ENCODE data around the gene SCARF2. TPM values are rescaled to one million over a fixed set of nuclear protein-coding genes. Genes with fewer than 3 reads are reported as not detected.
"Not testable (repeated sequence)": the region's sequence is repeated elsewhere in the genome, so short reads cannot be mapped to it uniquely, and the experiment has no call there.

The SCARF2 gene
- total RNA-seq, 1 donor from 2014 or later, result 47.2 TPM

DNA sequence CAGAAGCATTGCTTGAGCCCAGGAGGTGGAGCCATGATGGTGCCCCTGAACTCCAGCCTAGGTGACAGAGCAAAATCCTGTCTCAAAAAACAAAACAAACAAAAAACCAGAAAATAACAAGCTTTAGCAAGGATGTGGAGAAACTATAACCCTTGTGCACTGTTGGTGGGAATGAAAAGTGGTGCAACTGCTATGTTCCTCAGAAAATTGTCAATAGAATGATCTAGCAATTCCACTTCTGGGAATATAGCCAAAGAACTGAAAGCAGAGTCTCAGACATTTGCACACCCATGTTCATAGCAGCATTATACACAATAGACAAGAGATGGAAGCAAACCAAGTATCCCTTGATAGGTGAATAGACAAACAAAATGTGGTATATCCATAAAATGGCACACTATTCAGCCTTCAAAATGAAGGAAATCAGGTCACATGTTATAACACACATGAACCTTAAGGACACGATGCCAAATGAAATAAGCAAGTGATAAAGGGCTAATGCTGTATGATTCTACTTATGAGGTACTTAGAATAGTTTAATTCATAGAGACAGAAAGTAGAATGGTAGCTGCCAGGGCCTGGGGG is 42.1 kb upstream of the SCARF2 start:
- H3K4me1 Mint-ChIP-seq, result no peaks in the 10 kb centered on the region
- peaks cover 28% of the 10 kb centered on the region for H3K36me3 Mint-ChIP-seq
- TF ChIP-seq, protein P1, sequence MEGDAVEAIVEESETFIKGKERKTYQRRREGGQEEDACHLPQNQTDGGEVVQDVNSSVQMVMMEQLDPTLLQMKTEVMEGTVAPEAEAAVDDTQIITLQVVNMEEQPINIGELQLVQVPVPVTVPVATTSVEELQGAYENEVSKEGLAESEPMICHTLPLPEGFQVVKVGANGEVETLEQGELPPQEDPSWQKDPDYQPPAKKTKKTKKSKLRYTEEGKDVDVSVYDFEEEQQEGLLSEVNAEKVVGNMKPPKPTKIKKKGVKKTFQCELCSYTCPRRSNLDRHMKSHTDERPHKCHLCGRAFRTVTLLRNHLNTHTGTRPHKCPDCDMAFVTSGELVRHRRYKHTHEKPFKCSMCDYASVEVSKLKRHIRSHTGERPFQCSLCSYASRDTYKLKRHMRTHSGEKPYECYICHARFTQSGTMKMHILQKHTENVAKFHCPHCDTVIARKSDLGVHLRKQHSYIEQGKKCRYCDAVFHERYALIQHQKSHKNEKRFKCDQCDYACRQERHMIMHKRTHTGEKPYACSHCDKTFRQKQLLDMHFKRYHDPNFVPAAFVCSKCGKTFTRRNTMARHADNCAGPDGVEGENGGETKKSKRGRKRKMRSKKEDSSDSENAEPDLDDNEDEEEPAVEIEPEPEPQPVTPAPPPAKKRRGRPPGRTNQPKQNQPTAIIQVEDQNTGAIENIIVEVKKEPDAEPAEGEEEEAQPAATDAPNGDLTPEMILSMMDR (IDR thresholded peaks at IDR 0.05; ENCODE audit: unreplicated experiment), result no peak
- no peaks in the 10 kb centered on the region for H3K27me3 Mint-ChIP-seq (ENCODE audit: low read depth)
- peaks cover 10% of the 10 kb centered on the region for H3K9me3 Mint-ChIP-seq
- no peak overlapping the region for H3K4me3 Mint-ChIP-seq
- no peak for DNase-seq (ENCODE audit: low spot score in 2 of 2, unreplicated experiment in 2 of 2)
- no peak overlapping the region for H3K27ac Mint-ChIP-seq

DNA sequence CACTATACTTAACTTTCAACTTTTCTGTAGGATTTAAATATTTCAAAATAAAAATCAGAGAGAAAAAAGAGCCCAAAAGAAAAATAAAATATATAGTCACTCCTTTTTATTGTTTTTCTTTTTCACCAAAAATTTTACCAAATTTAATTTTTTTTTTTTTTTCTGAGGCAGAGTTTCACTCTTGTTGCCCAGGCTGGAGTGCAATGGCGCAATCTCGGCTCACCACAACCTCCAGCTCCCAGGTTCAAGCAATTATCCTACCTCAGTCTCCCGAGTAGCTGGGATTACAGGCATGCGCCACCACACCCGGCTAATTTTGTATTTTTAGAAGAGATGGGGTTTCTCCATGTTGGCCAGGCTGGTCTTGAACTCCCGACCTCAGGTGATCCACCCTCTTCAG is 40.4 kb upstream of the SCARF2 start:
- not testable (repeated sequence) for H3K27me3 Mint-ChIP-seq (ENCODE audit: low read depth); H3K4me1 Mint-ChIP-seq; DNase-seq (ENCODE audit: low spot score in 2 of 2, unreplicated experiment in 2 of 2); H3K4me3 Mint-ChIP-seq; H3K27ac Mint-ChIP-seq; H3K9me3 Mint-ChIP-seq
- peaks cover 21% of the 10 kb centered on the region for H3K36me3 Mint-ChIP-seq

DNA sequence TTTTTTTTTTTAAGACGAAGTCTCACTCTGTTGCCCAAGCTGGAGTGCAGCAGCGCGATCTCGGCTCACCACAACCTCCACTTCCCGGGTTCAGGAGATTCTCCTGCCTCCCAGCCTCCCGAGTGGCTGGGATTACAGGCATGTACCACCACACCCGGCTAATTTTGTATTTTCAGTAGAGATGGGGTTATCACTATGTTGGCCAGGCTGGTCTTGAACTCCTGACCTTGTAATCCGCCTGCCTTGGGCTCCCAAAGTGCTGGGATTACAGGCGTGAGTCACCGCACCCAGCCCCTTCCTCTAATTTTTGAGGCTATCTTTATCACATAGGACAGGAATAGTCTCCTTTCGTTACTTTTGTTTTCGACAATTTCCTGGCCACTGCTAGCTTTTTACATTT is 37.9 kb upstream of the SCARF2 start:
- H3K27me3 Mint-ChIP-seq (ENCODE audit: low read depth); H3K27ac Mint-ChIP-seq; H3K4me3 Mint-ChIP-seq; H3K4me1 Mint-ChIP-seq; DNase-seq (ENCODE audit: low spot score in 2 of 2, unreplicated experiment in 2 of 2); H3K9me3 Mint-ChIP-seq: not testable (repeated sequence)
- H3K36me3 Mint-ChIP-seq, result peaks cover 18% of the 10 kb centered on the region

DNA sequence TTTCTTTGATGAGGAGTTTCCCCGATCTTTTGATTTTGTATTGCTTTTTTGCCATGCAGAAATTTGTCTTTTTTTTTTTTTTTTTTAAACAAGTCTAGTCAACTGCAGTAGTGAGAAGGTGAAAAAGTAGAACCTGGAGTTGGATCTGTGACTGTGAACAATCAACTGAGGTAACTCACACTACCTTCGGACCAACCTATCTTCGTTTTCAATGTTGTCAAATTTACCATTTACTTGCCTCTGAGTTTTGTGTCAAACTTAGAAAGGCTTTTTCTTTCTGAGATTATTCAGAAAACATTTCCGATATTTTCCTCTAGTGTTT is 37.5 kb upstream of the SCARF2 start:
- H3K27ac Mint-ChIP-seq, result peak overlapping the region; percentile 12
- TF ChIP-seq, protein P1 (IDR thresholded peaks at IDR 0.05; ENCODE audit: unreplicated experiment), result no peak
- no peaks in the 10 kb centered on the region for H3K4me1 Mint-ChIP-seq
- no peak for DNase-seq (ENCODE audit: low spot score in 2 of 2, unreplicated experiment in 2 of 2)
- no peak overlapping the region for H3K4me3 Mint-ChIP-seq
- no peaks in the 10 kb centered on the region for H3K27me3 Mint-ChIP-seq (ENCODE audit: low read depth)
- peaks cover 16% of the 10 kb centered on the region for H3K36me3 Mint-ChIP-seq
- H3K9me3 Mint-ChIP-seq, result peaks cover 6% of the 10 kb centered on the region

DNA sequence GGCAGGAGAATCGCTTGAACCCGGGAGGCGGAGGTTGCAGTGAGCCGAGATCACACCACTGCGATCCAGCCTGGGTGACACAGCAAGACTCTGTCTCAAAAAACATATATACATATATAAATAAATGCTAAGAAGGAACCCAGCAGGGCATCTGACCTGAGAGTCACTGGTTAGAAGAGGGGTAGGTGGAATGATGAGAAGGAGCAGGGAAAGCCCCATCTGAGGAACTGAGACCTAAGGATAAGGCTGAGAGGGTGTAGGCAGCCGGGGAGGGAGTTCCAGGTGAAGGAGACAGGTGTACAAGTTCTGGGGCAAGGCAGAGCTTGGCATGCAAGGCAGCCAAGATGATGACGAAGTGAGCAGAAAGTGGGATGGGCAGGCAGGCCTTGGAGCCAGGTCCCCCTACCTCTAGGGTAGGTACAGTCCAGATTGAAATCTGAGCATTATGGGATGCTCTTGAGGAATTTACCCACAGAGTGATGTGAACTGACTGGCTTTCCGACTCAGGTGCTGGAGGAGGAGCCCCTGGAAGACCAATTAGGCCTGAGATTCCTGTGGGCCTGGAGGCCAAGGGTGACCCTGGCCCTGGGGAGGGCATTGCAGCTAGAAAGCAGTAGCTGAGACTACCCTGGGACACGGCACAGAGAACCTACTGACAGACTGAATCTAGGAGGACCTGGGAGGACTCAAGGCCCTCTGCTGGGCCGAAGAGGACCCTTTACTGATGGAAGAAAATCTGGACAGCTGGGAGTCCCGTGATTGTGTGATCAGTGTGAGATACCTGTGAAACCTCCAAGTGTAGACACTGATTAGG is 35.2 kb upstream of the SCARF2 start:
- DNase-seq (ENCODE audit: low spot score in 2 of 2, unreplicated experiment in 2 of 2), result no peak
- Mint-ChIP-seq H3K27ac (peak overlapping the region; percentile 15), H3K9me3 (no peaks in the 10 kb centered on the region), H3K36me3 (peaks cover 15% of the 10 kb centered on the region), H3K27me3 (ENCODE audit: low read depth) (no peaks in the 10 kb centered on the region), H3K4me3 (no peak overlapping the region), H3K4me1 (no peaks in the 10 kb centered on the region)
- TF ChIP-seq, protein P1 (IDR thresholded peaks at IDR 0.05; ENCODE audit: unreplicated experiment), result no peak

DNA sequence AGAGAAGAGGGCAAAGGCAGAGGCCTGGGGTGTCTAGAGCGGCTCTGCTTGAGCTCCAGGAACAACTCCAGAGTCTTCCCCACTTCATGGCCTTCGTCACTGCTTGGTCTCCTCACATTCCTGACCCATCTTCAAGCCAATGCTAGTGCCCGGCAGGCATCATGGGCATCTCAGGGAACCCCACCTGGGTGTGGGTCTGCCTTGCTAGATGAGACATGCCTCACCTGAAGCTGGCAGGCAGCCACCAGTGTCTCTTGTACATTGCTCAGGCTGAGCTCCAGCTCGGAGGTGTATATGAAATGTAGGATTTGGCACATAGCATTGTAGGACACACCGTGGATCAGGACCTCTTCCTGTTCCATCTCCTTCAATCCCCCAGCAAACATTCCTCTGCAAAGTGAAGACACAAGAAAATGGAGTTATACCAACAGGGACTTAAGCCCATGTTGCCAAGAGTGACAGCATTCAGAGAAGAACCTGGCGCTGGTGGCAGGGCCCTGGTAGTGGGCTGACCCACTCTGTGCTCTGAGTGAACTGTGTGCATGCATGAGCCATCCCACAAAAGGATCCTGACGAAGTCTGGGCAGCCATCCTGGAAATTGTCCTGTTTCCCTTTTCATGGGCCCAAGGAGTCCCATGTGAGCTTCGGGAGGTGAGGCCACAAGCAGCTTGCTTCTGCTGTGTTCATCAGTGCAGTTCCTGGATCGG is 33.7 kb upstream of the SCARF2 start:
- TF ChIP-seq, protein P1 (IDR thresholded peaks at IDR 0.05; ENCODE audit: unreplicated experiment), result no peak
- H3K4me3 Mint-ChIP-seq, result no peak overlapping the region
- peaks cover 10% of the 10 kb centered on the region for H3K36me3 Mint-ChIP-seq
- no peak for DNase-seq (ENCODE audit: low spot score in 2 of 2, unreplicated experiment in 2 of 2)
- no peaks in the 10 kb centered on the region for H3K27me3 Mint-ChIP-seq (ENCODE audit: low read depth)
- H3K4me1 Mint-ChIP-seq, result peaks cover 4% of the 10 kb centered on the region
- no peaks in the 10 kb centered on the region for H3K9me3 Mint-ChIP-seq
- H3K27ac Mint-ChIP-seq, result no peak overlapping the region

DNA sequence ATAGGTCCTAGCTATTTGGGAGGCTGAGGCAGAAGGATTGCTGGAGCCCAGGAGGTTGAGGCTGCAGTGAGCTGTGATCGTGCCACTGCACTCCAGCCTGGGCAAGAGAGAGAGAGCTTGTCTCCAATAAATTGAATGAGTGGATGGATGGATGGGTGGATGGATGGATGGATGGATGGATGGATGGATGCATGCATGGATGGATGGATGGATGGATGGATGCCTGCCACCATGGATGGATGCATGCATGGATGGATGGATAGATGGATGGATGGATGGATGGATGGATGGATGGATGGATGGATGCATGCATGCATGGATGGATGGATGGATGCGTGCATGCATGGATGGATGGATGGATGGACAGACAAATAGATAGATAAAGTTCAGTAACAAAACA is 32.9 kb upstream of the SCARF2 start:
- not testable (repeated sequence) for DNase-seq (ENCODE audit: low spot score in 2 of 2, unreplicated experiment in 2 of 2); H3K27ac Mint-ChIP-seq; H3K36me3 Mint-ChIP-seq; H3K4me3 Mint-ChIP-seq; H3K4me1 Mint-ChIP-seq; H3K27me3 Mint-ChIP-seq (ENCODE audit: low read depth); H3K9me3 Mint-ChIP-seq

All from mesothelial cell of epicardium (in vitro differentiated cells).